ACC112 (cell line): ENCODE data around the gene WNT3.
"Not testable (repeated sequence)": the region's sequence is repeated elsewhere in the genome, so short reads cannot be mapped to it uniquely, and the experiment has no call there.

ENCODE experiments used
- H2AFZ ChIP-seq: fragments of 200-600 bp; sonication (generic); one replicate; pipeline ENCODE4 v1.6.0; 2017; ENCODE audit warnings: antibody characterized with exemption, low read length; ENCODE audit not compliant: unreplicated experiment
- H3K27ac ChIP-seq: fragments of 200-600 bp; sonication (generic); 2 replicates; pipeline ENCODE4 v1.5.1; 2014; ENCODE audit warnings: low read depth, mild to moderate bottlenecking, antibody characterized with exemption, low read length, moderate library complexity
- H3K27me3 ChIP-seq: fragments of 200-600 bp; sonication (generic); 2 replicates; pipeline ENCODE4 v1.6.1; 2014; ENCODE audit warnings: mild to moderate bottlenecking, antibody characterized with exemption, low read length, moderate library complexity, mixed read lengths; ENCODE audit not compliant: insufficient read depth
- H3K36me3 ChIP-seq: fragments of 200-600 bp; sonication (generic); 2 replicates; pipeline ENCODE4 v1.6.1; 2016; ENCODE audit warnings: mild to moderate bottlenecking, antibody characterized with exemption, low read length, moderate library complexity, mixed read lengths; ENCODE audit not compliant: insufficient read depth
- H3K4me1 ChIP-seq: fragments of 200-600 bp; sonication (generic); one replicate; pipeline ENCODE4 v1.6.1; 2016; ENCODE audit warnings: low read length, mixed read lengths; ENCODE audit not compliant: insufficient read depth, unreplicated experiment, control insufficient read depth
- H3K4me3 ChIP-seq: fragments of 200-600 bp; sonication (generic); 2 replicates; pipeline ENCODE4 v1.5.1; 2014; ENCODE audit warnings: mild to moderate bottlenecking, low read depth, low read length
- H3K79me2 ChIP-seq: fragments of 200-600 bp; sonication (generic); one replicate; pipeline ENCODE4 v1.6.0; 2016; ENCODE audit warnings: low read length; ENCODE audit not compliant: control insufficient read depth, unreplicated experiment, insufficient read depth

WNT3 gene

GRCh38 chr17:46764709-46765401 lies 53.6 kb downstream of the WNT3 start:
- peaks cover 25% of the 10 kb centered on the region for H3K4me1 ChIP-seq
- no peaks in the 10 kb centered on the region for H3K79me2 ChIP-seq
- no peak overlapping the region for H2AFZ ChIP-seq
- no peaks in the 10 kb centered on the region for H3K27me3 ChIP-seq
- H3K4me3 ChIP-seq, result 0 out of 2 replicates have a peak overlapping the region, but pooled peaks have one; percentile 21
- no peaks in the 10 kb centered on the region for H3K36me3 ChIP-seq
- peak overlapping the region; percentile 40 for H3K27ac ChIP-seq

DNA sequence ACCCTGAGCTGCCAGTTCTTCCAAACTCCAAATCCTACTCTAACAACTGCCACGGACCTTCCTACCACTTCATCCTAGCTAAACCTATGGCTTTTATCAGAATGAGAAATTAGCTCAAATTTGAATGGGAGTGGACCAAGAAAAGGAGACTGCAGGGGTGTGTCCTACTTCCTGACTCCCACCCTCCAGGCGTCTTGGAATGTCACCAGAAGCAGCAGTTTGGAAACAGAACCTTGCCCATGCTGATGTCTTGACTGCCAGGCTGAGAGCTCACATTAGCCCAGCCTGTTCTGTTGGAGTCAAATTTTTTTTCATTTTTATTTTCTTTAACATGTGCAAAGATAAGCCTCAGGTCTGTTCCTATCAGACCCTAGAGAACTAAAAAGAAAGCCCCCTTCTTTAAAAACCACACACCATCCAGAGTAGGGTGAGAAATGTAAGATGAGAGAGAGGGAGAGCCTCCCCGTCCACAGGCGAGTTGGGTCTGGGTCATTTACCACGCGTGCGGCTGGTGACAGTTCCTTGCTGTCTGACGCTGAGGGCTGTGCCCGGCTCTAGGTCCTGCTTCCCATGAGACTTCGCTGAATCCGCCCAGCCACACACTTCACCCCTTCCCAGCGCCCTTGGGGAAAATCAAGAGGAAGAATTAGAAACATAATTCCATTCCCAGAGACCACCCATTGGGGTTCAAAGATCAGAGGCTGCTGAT lies 54.3 kb downstream of the WNT3 start:
- H3K27ac ChIP-seq, result peak overlapping the region; percentile 40; the same call in 1 of the 2 replicates
- H3K79me2 ChIP-seq, result no peaks in the 10 kb centered on the region
- H3K4me3 ChIP-seq, result no peak overlapping the region
- no peak overlapping the region for H2AFZ ChIP-seq
- H3K4me1 ChIP-seq, result peaks cover 21% of the 10 kb centered on the region
- no peaks in the 10 kb centered on the region for H3K36me3 ChIP-seq
- no peaks in the 10 kb centered on the region for H3K27me3 ChIP-seq

GRCh38 chr17:46763416-46763815 lies 55.1 kb downstream of the WNT3 start:
- Histone ChIP-seq H3K27ac (no peak overlapping the region), H3K4me1 (peaks cover 22% of the 10 kb centered on the region), H3K4me3 (no peak overlapping the region), H3K36me3 (no peaks in the 10 kb centered on the region), H3K27me3 (no peaks in the 10 kb centered on the region), H2AFZ (no peak overlapping the region), H3K79me2 (no peaks in the 10 kb centered on the region)

DNA sequence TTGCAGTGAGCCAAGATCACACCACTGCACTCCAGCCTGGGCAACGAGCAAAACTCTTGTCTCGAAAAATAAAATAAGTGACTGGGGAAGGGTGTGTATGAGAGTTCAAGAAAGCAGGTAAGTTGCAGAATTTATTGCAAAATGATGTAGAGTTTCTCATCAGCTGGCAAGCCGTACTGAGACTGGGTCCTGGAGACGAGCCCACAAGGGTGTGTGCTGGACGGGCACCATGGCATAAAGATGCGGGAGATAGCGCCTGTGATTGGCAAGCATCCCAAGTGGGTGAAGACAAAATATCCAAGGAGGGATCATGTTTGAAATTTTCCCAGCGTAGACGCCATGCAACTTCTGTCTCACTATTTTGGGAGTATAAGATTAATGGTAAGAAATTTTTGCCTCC lies 59.4 kb downstream of the WNT3 start:
- Histone ChIP-seq H3K27me3 (no peaks in the 10 kb centered on the region), H2AFZ (no peak overlapping the region), H3K4me1 (peaks cover 13% of the 10 kb centered on the region), H3K4me3 (no peak overlapping the region), H3K79me2 (no peaks in the 10 kb centered on the region), H3K36me3 (peaks cover 8% of the 10 kb centered on the region; the same call in 1 of the 2 replicates), H3K27ac (no peak overlapping the region)

DNA sequence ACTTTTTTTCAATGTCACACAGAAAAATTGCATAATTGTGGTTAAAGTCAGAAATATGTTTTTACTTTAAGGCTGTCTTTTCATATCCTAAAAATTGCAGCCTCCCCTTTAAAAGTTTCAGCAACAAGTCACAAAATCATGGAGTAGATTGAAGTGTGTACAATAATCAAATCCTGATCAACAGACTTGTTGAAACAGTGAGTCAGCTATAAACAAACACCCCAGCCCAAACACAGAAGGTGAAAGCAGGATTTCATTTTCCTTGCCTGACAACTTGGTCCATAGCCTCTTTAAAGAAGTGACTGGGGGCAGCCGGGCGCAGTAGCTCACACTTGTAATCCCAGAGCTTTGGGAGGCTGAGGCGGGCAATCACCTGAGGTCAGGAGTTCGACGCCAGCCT lies 59.9 kb downstream of the WNT3 start:
- no peaks in the 10 kb centered on the region for H3K27me3 ChIP-seq
- H3K27ac ChIP-seq, result no peak overlapping the region
- H3K4me3 ChIP-seq, result no peak overlapping the region
- H3K4me1 ChIP-seq, result peaks cover 8% of the 10 kb centered on the region
- no peak overlapping the region for H2AFZ ChIP-seq
- H3K79me2 ChIP-seq, result no peaks in the 10 kb centered on the region
- H3K36me3 ChIP-seq, result peaks cover 8% of the 10 kb centered on the region; the same call in 1 of the 2 replicates

DNA sequence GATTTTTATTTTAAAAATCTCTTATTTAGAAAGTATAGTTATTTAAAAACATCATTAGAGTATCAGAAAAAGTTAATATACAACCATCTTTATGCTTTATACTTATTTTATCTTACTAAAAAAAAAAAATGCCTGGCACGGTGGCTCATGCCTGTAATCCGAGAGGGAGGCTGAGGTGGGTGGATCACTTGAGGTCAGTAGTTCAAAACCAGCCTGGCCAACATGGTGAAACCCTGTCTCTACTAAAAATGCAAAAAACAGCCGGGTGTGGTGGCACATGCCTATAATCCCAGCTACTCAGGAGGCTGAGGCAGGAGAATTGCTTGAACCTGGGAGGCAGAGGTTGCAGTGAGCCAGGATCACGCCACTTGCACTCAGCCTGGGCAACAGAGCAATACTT lies 60.9 kb downstream of the WNT3 start:
- not testable (repeated sequence) for H3K4me3 ChIP-seq, H3K27me3 ChIP-seq, H3K36me3 ChIP-seq, H3K4me1 ChIP-seq, H3K27ac ChIP-seq, H2AFZ ChIP-seq, H3K79me2 ChIP-seq

DNA sequence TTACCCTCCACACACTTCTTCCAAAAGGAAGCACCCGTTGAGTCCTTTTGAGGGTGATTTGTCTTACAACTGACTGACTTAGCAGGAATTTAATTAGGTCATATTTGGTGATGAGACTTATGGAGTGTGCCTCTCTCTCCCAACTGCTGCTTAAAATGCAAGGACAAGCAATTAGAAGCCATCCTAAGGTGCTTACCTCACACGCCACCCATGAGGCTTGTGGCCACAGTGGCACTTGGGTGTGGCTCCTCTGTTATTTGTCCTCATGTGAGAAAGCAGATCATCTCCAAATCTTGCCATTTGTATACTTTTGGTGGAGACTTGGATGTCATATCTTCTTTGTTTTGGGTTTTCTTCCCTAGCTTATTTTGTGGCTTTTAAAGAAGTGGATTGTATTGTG lies 61.6 kb downstream of the WNT3 start:
- H3K27ac ChIP-seq, result no peak overlapping the region
- peaks cover 8% of the 10 kb centered on the region for H3K4me1 ChIP-seq
- H2AFZ ChIP-seq, result no peak overlapping the region
- no peak overlapping the region for H3K4me3 ChIP-seq
- no peaks in the 10 kb centered on the region for H3K79me2 ChIP-seq
- peaks cover 8% of the 10 kb centered on the region; the same call in 1 of the 2 replicates for H3K36me3 ChIP-seq
- no peaks in the 10 kb centered on the region for H3K27me3 ChIP-seq

- Histone ChIP-seq H3K4me1 (peaks cover 8% of the 10 kb centered on the region), H2AFZ (no peak overlapping the region), H3K36me3 (peaks cover 8% of the 10 kb centered on the region; the same call in 1 of the 2 replicates), H3K79me2 (no peaks in the 10 kb centered on the region), H3K27ac (no peak overlapping the region), H3K4me3 (no peak overlapping the region), H3K27me3 (no peaks in the 10 kb centered on the region)
Observed at GRCh38 chr17:46756081-46756735, 62.3 kb downstream of the WNT3 start.

DNA sequence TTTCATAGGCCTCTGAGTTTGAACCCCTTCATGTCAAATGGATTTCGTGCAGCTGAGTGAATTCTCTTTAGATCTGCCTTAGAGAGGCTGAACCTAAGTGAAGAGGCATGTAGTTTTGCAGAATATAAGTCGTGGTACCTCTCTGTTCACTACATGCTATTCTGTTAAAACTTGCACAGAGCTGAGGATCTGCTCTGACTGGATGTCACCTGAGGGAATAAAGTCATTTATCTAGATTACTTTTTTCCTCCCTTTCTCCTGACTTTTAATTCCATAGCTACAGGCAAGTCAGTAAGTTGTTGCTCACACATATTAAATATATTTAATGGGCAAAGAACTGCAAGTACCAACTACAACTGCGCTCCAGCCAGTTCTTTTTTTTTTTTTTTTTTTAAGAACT lies 64.7 kb downstream of the WNT3 start:
- H3K36me3 ChIP-seq, result peaks cover 8% of the 10 kb centered on the region; the same call in 1 of the 2 replicates
- no peaks in the 10 kb centered on the region for H3K27me3 ChIP-seq

GRCh38 chr17:46751425-46751824 lies 67.1 kb downstream of the WNT3 start:
- Histone ChIP-seq H2AFZ (no peak overlapping the region), H3K27ac (no peak overlapping the region), H3K4me3 (no peak overlapping the region), H3K27me3 (no peaks in the 10 kb centered on the region), H3K4me1 (no peaks in the 10 kb centered on the region), H3K79me2 (no peaks in the 10 kb centered on the region), H3K36me3 (peaks cover 5% of the 10 kb centered on the region; the same call in 1 of the 2 replicates)

More for the DNA sequence above, 64.7 kb downstream of the WNT3 start:
- no peak overlapping the region for H3K27ac ChIP-seq
- no peaks in the 10 kb centered on the region for H3K79me2 ChIP-seq
- no peak overlapping the region for H2AFZ ChIP-seq
- H3K4me3 ChIP-seq, result no peak overlapping the region
- peaks cover 8% of the 10 kb centered on the region for H3K4me1 ChIP-seq
